ENCODE data around the gene ZCCHC7. TPM values are rescaled to one million over a fixed set of nuclear protein-coding genes. Genes with fewer than 3 reads are reported as not detected.
"Not testable (repeated sequence)": the region's sequence is repeated elsewhere in the genome, so short reads cannot be mapped to it uniquely, and the experiment has no call there.

ZCCHC7 gene
- total and polyA plus RNA-seq, 4 experiments from 2014 or later: 30.1 to 43.9 (median 38.8) TPM

DNA sequence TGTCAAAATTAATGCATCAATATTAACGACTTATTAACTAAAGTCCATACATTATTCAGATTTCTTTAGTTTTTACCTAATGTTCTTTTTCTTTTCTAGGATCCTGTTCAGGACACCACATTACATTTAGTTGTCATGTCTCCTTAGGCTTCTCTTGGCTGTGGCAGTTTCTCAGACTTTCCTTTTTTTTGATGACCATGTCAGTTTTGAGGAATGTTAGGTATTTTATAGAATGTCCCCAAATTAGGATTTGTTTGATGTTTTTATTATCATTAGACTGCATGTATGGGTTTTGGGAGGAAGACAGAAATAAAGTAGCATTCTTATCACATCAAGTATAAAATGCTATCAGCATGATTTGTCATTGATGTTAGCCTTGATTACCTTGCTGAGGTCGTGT is 32.0 kb downstream of the ZCCHC7 start:
- no peaks in the 10 kb centered on the region for H3K27me3 Mint-ChIP-seq
- no peak overlapping the region for H3K4me3 ChIP-seq (ENCODE audit: low read length in 2 of 2)
- DNase-seq: no peak
- H3K9me3 ChIP-seq (ENCODE audit: control insufficient read depth in 1 of 2, low read length in 2 of 2): no peaks in the 10 kb centered on the region
- H3K4me1 Mint-ChIP-seq: peaks cover 16 to 30% (median 26%) of the 10 kb centered on the region in 4 donors
- CTCF ChIA-PET (ENCODE audit: partially characterized antibody): no interaction called here
- H3K4me1 ChIP-seq (ENCODE audit: insufficient read depth, low read length): peaks cover 9% of the 10 kb centered on the region
- H3K27ac Mint-ChIP-seq: peak overlapping the region in 3 of 7 donors; percentile 37 to 74 (median 48)
- H3K9me3 Mint-ChIP-seq: no peaks in the 10 kb centered on the region
- H3K36me3 Mint-ChIP-seq: peaks cover 25 to 39% of the 10 kb centered on the region in 2 donors
- H3K27ac ChIP-seq (ENCODE audit: low read depth, low read length): no peak overlapping the region
- no peaks in the 10 kb centered on the region for H3K27me3 ChIP-seq (ENCODE audit: insufficient read depth, low read length)
- POLR2A ChIA-PET (ENCODE audit: partially characterized antibody): interaction anchor here (5.5 kb wide), 1 partner anchor 32 kb away, joined by 20 read pairs; the partner anchor contains the start of gene ZCCHC7
- no peaks in the 10 kb centered on the region for H3K36me3 ChIP-seq (ENCODE audit: insufficient read depth, low read length)
- H3K4me3 Mint-ChIP-seq: no peak overlapping the region
- intact Hi-C loops (cut with micrococcal nuclease): no loop called here

DNA sequence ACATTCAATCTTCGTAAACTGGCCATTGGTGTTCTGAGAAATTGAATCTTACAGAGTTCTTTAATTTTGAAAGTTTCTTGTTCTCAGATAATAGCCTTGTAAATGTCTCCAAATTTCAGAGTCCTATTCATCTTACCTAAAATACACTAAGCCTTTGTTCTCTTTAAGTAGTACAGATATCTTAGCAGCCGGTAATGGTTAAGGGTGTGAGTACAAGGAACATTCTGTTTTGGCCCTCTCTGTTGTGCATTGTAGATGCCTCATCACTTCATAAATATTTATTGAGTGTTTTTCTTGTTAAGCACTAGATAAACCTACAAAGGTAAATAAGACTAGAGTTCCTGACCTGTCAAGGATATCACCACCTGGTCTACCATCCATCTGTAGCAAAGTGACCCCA is 35.2 kb downstream of the ZCCHC7 start:
- no peaks in the 10 kb centered on the region for H3K27me3 ChIP-seq (ENCODE audit: insufficient read depth, low read length)
- no peaks in the 10 kb centered on the region for H3K4me1 ChIP-seq (ENCODE audit: insufficient read depth, low read length)
- H3K9me3 ChIP-seq (ENCODE audit: control insufficient read depth in 1 of 2, low read length in 2 of 2): no peaks in the 10 kb centered on the region
- peaks cover 34 to 47% of the 10 kb centered on the region in 2 donors for H3K36me3 Mint-ChIP-seq
- no peak overlapping the region for H3K27ac ChIP-seq (ENCODE audit: low read depth, low read length)
- H3K36me3 ChIP-seq (ENCODE audit: insufficient read depth, low read length): no peaks in the 10 kb centered on the region
- H3K27ac Mint-ChIP-seq: no peak overlapping the region
- intact Hi-C loops (cut with micrococcal nuclease): no loop called here
- H3K4me3 ChIP-seq (ENCODE audit: low read length in 2 of 2): no peak overlapping the region
- peaks cover 11 to 18% (median 14%) of the 10 kb centered on the region in 4 donors for H3K4me1 Mint-ChIP-seq
- no peak for DNase-seq
- ChIA-PET POLR2A (ENCODE audit: partially characterized antibody) (no interaction called here), CTCF (ENCODE audit: partially characterized antibody) (no interaction called here)
- H3K4me3 Mint-ChIP-seq: no peak overlapping the region
- H3K9me3 Mint-ChIP-seq: no peaks in the 10 kb centered on the region
- H3K27me3 Mint-ChIP-seq: no peaks in the 10 kb centered on the region

DNA sequence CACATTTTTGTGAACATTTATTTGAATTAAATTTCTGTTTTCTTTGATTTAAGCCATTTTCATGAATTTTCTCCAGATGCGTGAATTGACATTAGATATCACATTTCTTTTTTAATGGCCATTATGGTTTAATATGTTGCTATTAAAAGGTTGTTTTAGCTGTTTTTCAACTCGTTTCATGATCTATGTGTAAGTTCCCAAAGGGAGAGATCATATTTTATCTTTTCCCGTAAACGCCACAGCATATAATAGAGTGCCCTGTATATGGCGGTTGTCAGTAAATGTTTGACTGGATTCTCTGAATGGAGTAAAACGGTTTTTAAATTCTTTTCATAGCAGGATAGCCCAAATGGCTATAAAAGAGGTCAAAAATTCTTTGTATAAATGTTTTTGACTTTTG is 35.8 kb downstream of the ZCCHC7 start:
- no peak overlapping the region for H3K4me3 ChIP-seq (ENCODE audit: low read length in 2 of 2)
- ChIA-PET CTCF (ENCODE audit: partially characterized antibody) (no interaction called here), POLR2A (ENCODE audit: partially characterized antibody) (no interaction called here)
- no peaks in the 10 kb centered on the region for H3K4me1 ChIP-seq (ENCODE audit: insufficient read depth, low read length)
- no peaks in the 10 kb centered on the region for H3K27me3 Mint-ChIP-seq
- no peaks in the 10 kb centered on the region for H3K27me3 ChIP-seq (ENCODE audit: insufficient read depth, low read length)
- no peaks in the 10 kb centered on the region for H3K36me3 ChIP-seq (ENCODE audit: insufficient read depth, low read length)
- H3K27ac Mint-ChIP-seq: no peak overlapping the region
- H3K36me3 Mint-ChIP-seq: peaks cover 34 to 47% of the 10 kb centered on the region in 2 donors
- no peaks in the 10 kb centered on the region for H3K9me3 Mint-ChIP-seq
- H3K27ac ChIP-seq (ENCODE audit: low read depth, low read length): no peak overlapping the region
- no peak for DNase-seq
- intact Hi-C loops (cut with micrococcal nuclease): no loop called here
- H3K4me3 Mint-ChIP-seq: no peak overlapping the region
- no peaks in the 10 kb centered on the region for H3K9me3 ChIP-seq (ENCODE audit: control insufficient read depth in 1 of 2, low read length in 2 of 2)
- H3K4me1 Mint-ChIP-seq: peaks cover 11 to 18% (median 14%) of the 10 kb centered on the region in 4 donors

DNA sequence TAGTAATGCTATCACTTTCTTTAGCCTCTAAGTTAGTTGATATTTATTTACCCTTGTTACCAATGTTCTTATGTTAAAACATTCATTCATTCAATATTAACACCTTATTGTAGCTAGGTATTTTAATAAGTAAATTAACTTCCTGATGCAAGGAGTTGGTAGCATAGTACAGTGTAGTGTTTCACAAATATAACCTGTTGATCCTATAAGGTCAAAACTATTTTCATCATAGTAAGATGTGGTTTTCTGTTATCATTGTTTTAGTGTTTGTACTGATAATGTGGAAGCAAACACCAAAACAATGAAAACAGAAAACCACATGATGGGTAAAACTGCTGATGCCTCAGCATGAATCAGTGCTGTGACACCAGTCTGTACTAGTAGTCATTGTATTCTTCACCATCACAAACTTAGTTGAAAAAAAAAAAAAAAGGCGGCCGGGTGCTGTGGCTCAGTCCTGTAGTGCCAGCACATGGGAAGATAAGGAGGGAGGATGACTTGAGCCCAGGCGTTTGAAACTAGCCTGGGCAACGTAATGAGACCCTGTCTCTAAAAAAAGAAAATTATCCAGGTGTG is 36.5 kb downstream of the ZCCHC7 start:
- Histone ChIP-seq H3K36me3 (ENCODE audit: insufficient read depth, low read length) (no peaks in the 10 kb centered on the region), H3K4me3 (ENCODE audit: low read length in 2 of 2) (no peak overlapping the region), H3K9me3 (ENCODE audit: control insufficient read depth in 1 of 2, low read length in 2 of 2) (no peaks in the 10 kb centered on the region), H3K27ac (ENCODE audit: low read depth, low read length) (no peak overlapping the region), H3K4me1 (ENCODE audit: insufficient read depth, low read length) (no peaks in the 10 kb centered on the region), H3K27me3 (ENCODE audit: insufficient read depth, low read length) (no peaks in the 10 kb centered on the region)
- no peaks in the 10 kb centered on the region for H3K9me3 Mint-ChIP-seq
- no peaks in the 10 kb centered on the region for H3K27me3 Mint-ChIP-seq
- intact Hi-C loops (cut with micrococcal nuclease): no loop called here
- H3K27ac Mint-ChIP-seq: no peak overlapping the region
- H3K36me3 Mint-ChIP-seq: peaks cover 35 to 51% of the 10 kb centered on the region in 2 donors
- H3K4me3 Mint-ChIP-seq: peak overlapping the region in 1 of 8 donors; percentile 6
- DNase-seq: no peak
- ChIA-PET CTCF (ENCODE audit: partially characterized antibody) (no interaction called here), POLR2A (ENCODE audit: partially characterized antibody) (interaction anchor here (1.1 kb wide), 1 partner anchor 36 kb away, joined by 3 read pairs; no protein-coding TSS in a partner anchor)
- peaks cover 10 to 18% (median 13%) of the 10 kb centered on the region in 4 donors for H3K4me1 Mint-ChIP-seq

DNA sequence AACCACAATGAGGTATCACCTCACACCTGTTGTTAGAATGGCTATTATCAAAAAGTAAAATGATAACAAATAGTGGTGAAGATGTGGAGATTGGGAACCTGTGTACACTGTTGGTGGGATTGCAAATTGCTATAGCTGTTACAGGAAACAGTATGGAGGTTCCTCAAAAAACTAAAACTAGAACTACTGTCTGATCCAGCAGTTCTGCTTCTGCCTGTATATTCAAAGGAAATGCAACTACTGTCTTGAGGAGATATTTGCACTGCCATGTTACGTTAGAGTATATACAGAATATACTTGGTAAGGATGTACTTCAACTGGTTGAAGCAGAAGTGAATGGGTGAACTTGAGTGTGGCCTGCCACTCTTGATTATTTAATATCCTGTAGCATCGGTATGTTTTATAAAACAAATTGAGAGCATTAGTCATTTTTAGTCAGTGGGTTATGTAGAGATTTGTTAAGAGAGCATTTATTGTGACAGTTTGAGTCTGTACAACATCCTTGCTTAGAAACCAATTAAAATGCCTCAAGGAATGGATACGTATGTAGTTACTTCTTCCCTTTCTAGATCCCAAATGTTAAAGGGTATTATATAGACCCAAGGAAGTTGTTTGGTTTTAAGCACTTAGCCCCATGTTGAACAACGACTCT is 37.5 kb downstream of the ZCCHC7 start:
- intact Hi-C loops (cut with micrococcal nuclease): no loop called here
- POLR2A ChIA-PET (ENCODE audit: partially characterized antibody): interaction anchor here (1.1 kb wide), 1 partner anchor 37 kb away, joined by 3 read pairs; no protein-coding TSS in a partner anchor
- H3K27ac ChIP-seq (ENCODE audit: low read depth, low read length): no peak overlapping the region

DNA sequence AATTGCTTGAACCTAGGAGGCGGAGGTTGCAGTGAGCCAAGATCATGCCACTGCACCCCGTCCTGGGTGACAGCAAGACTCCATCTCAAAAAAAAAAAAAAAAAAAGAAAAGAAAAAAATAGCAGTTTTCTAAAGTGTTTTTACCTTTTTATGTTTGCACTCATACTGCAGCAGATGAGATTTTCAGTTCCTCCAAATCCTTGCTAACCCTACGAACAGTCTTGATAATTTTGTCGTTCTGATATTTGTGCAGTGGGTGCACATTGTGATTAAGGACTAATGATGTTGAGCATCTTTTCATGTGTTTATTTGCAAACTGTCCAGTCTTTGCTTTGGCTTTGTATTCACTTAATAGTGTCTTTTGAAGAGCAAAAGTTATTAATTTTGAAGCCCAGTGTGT is 42.9 kb downstream of the ZCCHC7 start:
- Histone ChIP-seq H3K27ac (ENCODE audit: low read depth, low read length) (no peak overlapping the region), H3K27me3 (ENCODE audit: insufficient read depth, low read length) (no peaks in the 10 kb centered on the region), H3K4me3 (ENCODE audit: low read length in 2 of 2) (no peak overlapping the region), H3K9me3 (ENCODE audit: control insufficient read depth in 1 of 2, low read length in 2 of 2) (no peaks in the 10 kb centered on the region), H3K4me1 (ENCODE audit: insufficient read depth, low read length) (no peaks in the 10 kb centered on the region), H3K36me3 (ENCODE audit: insufficient read depth, low read length) (no peaks in the 10 kb centered on the region)
- Mint-ChIP-seq H3K27me3 (no peaks in the 10 kb centered on the region), H3K9me3 (no peaks in the 10 kb centered on the region), H3K36me3 (peaks cover 40 to 66% of the 10 kb centered on the region in 2 donors), H3K27ac (no peak overlapping the region), H3K4me3 (no peak overlapping the region), H3K4me1 (peaks cover 5 to 9% (median 8%) of the 10 kb centered on the region in 4 donors)
- intact Hi-C loops (cut with micrococcal nuclease): no loop called here
- DNase-seq: no peak
- POLR2A ChIA-PET (ENCODE audit: partially characterized antibody): no interaction called here
- CTCF ChIA-PET (ENCODE audit: partially characterized antibody): no interaction called here

More for the DNA sequence above, 37.5 kb downstream of the ZCCHC7 start:
- H3K27ac Mint-ChIP-seq: peak overlapping the region in 1 of 7 donors; percentile 10
- no peaks in the 10 kb centered on the region for H3K27me3 ChIP-seq (ENCODE audit: insufficient read depth, low read length)
- no peak overlapping the region for H3K4me3 Mint-ChIP-seq
- no peaks in the 10 kb centered on the region for H3K9me3 ChIP-seq (ENCODE audit: control insufficient read depth in 1 of 2, low read length in 2 of 2)
- H3K27me3 Mint-ChIP-seq: no peaks in the 10 kb centered on the region
- H3K4me1 ChIP-seq (ENCODE audit: insufficient read depth, low read length): no peaks in the 10 kb centered on the region
- CTCF ChIA-PET (ENCODE audit: partially characterized antibody): no interaction called here
- DNase-seq: no peak
- H3K36me3 ChIP-seq (ENCODE audit: insufficient read depth, low read length): no peaks in the 10 kb centered on the region
- H3K4me1 Mint-ChIP-seq: peaks cover 8 to 15% (median 9%) of the 10 kb centered on the region in 4 donors
- peaks cover 34 to 54% of the 10 kb centered on the region in 2 donors for H3K36me3 Mint-ChIP-seq
- H3K4me3 ChIP-seq (ENCODE audit: low read length in 2 of 2): no peak overlapping the region
- no peaks in the 10 kb centered on the region for H3K9me3 Mint-ChIP-seq

DNA sequence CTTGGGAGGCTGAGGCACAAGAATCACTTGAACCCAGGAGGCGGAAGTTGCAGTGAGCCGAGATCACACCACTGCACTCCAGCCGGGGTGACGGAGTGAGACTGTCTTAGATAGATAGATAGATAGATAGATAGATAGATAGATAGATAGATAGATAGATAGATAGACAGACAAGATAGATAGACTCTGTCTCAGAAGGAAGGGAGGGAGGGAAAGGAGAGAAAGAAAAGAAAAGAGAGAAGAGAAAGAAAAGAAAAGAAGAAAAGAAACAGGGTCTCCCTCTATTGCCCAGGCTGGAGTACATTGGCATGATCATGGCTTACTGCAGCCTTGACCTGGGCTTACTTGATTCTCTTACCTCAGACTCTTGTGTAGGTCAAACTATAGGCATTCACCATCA is 44.0 kb downstream of the ZCCHC7 start:
- Mint-ChIP-seq H3K4me1 (peaks cover 4 to 12% (median 9%) of the 10 kb centered on the region in 4 donors), H3K27ac (peak overlapping the region in 2 of 7 donors; percentile 19 to 25), H3K36me3 (peaks cover 48 to 69% of the 10 kb centered on the region in 2 donors)
- H3K9me3 ChIP-seq (ENCODE audit: control insufficient read depth in 1 of 2, low read length in 2 of 2); H3K27me3 Mint-ChIP-seq; H3K27ac ChIP-seq (ENCODE audit: low read depth, low read length); intact Hi-C loops (cut with micrococcal nuclease); H3K36me3 ChIP-seq (ENCODE audit: insufficient read depth, low read length); H3K4me1 ChIP-seq (ENCODE audit: insufficient read depth, low read length); H3K4me3 ChIP-seq (ENCODE audit: low read length in 2 of 2); POLR2A ChIA-PET (ENCODE audit: partially characterized antibody); H3K9me3 Mint-ChIP-seq; DNase-seq; H3K27me3 ChIP-seq (ENCODE audit: insufficient read depth, low read length); CTCF ChIA-PET (ENCODE audit: partially characterized antibody); H3K4me3 Mint-ChIP-seq: not testable (repeated sequence)

Measured in CD4-positive, alpha-beta memory T cell (primary cell).